Choroid plexus epithelial cell (primary cell): ENCODE measurements around the gene EML5.

Experiments used
- DNase-seq: peaks from one replicate; pipeline ENCODE4 v3.0.0-alpha.2; 2010; ENCODE audit warnings: low read depth
- H3K4me3 ChIP-seq: 2 replicates; pipeline ENCODE4 v1.5.1; 2011; ENCODE audit warnings: low read depth, mild to moderate bottlenecking, control low read depth, low read length, moderate library complexity
- TF ChIP-seq, protein P1 (sequence below): conservative IDR thresholded peaks from 2 replicates; pipeline ENCODE4 v1.5.1; 2011; ENCODE audit warnings: low read depth, mild to moderate bottlenecking, control low read depth, inconsistent platforms, low read length, moderate library complexity

EML5 gene

DNA sequence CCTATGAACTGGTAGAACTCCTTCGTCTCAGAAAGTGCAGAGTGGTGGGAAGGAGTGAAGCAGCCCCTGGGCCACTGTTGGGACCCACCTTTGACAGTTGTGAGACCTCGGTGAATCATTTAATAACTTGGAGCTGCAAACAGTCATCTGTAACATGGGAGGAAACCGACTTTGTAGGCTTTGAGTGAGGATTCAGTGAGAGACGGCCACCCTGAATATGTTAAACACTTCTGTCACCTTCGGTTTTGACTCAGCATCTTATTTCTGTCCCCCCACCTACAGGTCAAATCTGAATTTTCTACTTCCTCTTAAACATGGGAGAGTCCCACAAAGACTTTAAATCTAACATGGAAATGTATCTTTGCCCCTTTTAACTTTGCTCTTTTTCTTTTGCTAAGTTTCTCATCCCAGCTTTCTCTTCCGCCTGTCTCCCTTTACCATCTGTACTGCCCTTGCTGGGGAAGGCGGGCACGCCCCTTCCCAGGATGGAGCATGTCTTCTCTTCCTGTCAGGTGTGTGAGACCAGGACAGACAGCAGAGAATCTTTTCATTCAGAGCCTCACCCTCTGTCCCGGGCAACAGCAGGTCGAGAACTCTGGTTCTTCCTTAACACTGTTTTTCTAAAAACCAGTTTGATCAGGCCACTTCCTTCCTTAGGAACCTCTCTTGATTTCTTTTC, 192.9 kb downstream of the EML5 start:
- TF ChIP-seq, protein P1, sequence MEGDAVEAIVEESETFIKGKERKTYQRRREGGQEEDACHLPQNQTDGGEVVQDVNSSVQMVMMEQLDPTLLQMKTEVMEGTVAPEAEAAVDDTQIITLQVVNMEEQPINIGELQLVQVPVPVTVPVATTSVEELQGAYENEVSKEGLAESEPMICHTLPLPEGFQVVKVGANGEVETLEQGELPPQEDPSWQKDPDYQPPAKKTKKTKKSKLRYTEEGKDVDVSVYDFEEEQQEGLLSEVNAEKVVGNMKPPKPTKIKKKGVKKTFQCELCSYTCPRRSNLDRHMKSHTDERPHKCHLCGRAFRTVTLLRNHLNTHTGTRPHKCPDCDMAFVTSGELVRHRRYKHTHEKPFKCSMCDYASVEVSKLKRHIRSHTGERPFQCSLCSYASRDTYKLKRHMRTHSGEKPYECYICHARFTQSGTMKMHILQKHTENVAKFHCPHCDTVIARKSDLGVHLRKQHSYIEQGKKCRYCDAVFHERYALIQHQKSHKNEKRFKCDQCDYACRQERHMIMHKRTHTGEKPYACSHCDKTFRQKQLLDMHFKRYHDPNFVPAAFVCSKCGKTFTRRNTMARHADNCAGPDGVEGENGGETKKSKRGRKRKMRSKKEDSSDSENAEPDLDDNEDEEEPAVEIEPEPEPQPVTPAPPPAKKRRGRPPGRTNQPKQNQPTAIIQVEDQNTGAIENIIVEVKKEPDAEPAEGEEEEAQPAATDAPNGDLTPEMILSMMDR = no peak
- H3K4me3 ChIP-seq = no peak overlapping the region
- DNase-seq = no peak

DNA sequence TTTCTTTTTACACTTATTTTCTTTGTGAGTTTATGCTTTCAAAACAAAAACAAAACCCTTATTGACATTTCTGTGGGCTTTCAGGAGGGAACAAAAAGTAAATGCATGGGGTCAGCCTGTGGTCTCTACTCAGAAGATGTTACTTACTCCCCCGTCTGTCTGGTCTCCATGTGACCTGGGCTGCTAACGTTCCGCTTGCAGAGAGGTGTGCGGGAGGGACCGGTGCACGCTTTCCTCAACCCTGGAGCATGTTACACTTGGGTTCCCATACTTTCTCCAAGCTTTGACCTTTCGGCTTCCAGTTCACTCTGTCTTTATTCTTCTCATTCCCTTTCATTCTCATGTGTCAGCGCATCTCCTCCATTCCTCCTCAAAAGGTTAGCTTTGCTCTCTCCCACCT, 193.4 kb downstream of the EML5 start:
- TF ChIP-seq, protein P1 = no peak

DNA sequence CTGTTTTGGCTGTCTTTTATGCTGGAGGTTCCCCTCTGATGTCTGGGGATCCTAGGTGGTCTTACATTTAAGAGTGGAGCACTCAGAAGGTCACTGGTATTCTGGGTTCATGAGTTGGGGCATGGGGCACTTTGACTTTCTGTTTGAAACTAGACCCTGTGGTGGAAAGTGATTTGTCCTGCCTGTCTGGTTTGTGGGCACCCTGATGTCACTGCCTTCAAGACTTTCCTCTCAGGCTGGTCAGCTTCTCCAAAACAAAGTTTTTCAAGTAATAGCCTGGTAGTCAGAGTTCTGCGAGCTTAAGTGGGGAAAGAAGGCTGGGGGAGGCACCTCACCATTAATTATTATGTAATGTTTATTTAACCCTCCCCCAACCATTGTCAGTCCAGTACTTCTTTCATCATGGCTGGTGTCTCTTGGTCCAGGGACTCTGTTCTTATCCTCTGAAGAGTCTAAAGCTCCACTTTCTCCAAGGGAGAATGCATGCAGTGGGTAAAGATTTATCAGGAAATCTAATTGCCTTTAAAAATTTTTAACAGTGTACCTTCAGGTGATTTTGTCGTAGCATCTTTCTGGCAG, 194.6 kb downstream of the EML5 start:
- TF ChIP-seq, protein P1 = no peak
- DNase-seq = no peak
- no peak overlapping the region for H3K4me3 ChIP-seq

More for the DNA sequence above, 193.4 kb downstream of the EML5 start:
- no peak overlapping the region for H3K4me3 ChIP-seq
- no peak for DNase-seq

DNA sequence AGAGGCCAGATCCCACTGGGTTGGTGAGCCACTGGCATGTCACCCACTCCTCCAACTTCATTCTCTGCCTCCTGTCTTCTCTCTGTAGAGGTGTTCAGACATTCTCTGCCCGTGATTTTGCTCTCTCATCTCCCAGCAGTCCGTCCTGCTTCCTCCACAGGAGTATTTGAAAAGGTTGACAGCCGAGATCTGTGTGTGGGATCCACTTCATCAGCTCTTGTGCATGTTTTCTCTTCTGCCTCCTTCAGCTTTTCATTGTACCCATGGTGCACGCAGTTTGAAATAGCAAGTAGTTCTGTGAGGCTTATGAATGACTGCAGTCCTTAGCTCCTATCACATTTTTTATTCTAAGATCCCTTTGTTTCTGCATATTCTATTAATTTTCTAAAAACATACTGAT, 195.2 kb downstream of the EML5 start:
- no peak overlapping the region for H3K4me3 ChIP-seq
- DNase-seq = no peak
- TF ChIP-seq, protein P1 = no peak

DNA sequence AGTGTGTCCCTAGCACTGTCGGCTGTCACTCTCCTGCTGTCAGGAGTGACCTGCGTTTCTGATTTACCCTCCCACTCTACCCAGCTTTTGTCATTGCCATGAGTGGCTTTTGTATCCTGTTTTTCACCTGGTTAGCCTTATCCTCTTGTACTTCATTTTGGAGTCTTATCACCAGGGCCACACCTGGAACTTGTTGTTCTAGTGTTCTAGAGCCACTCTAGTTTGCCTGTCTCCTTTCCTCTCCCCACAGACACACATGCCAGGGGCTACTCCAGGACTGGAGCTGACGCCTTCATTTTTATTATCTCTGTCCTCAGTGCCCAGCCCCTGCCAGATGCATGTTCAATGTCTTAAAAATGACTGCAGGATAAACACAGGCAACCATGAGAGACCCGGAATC, 195.7 kb downstream of the EML5 start:
- TF ChIP-seq, protein P1 = no peak
- no peak overlapping the region for H3K4me3 ChIP-seq
- no peak for DNase-seq

DNA sequence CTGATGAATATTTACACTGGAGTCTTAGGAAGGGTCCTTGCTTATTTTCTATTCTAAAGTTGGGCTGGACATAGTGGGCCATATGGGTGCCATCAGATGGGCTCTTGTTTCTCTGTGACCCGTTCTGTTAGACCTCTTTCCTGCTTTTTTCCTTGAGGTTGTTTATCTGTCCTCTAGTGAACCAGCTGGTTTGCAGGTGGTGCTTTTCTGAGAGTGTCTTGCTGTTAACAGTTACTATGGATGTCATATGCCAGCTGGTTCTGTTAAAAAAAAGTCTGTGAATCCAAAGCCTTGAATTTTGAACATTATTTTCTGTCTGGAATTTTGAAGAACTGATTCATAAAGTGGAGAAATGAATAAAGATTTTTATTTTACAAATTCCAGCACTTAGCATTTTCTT, 200.7 kb downstream of the EML5 start:
- TF ChIP-seq, protein P1 = no peak
- H3K4me3 ChIP-seq = no peak overlapping the region
- no peak for DNase-seq

DNA sequence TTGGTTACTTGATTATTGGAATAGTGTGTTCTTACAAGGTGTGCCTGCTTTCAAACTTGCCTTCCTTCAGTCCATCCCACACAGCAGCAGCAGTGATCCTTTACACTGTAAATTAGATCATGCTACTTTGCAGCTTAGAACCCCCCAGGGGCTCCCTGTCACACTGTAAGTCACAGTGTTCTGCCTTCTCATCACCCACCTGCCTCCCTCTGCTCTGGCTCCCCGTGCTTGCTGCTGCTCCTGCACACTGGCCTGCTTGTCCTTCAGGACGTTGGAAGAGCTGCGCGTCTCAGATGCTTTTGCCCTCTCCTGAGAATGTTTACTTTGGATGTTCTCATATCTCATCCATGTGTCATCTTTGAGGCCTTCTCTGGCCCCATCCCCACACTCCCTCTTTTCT, 202.6 kb downstream of the EML5 start:
- TF ChIP-seq, protein P1 = no peak
- no peak overlapping the region for H3K4me3 ChIP-seq
- DNase-seq = peak; percentile 61
